CD4-positive, alpha-beta T cell (primary cell): Measurements from ENCODE around the gene CTNNBIP1. TPM values are rescaled to one million over a fixed set of nuclear protein-coding genes. Genes with fewer than 3 reads are reported as not detected.

Experiments used
- ATAC-seq: fragments of 200-7000 bp; cut with Tn5 transposase; one replicate; pipeline ENCODE4 v1.10.0; 2022; ENCODE audit warnings: mild to moderate bottlenecking; ENCODE audit not compliant: poor library complexity
- CTCF ChIA-PET: fragments of 350-600 bp; sonication (Branson Sonifier 250); formaldehyde crosslinking; loops from one replicate; lab custom pipeline; 2021; ENCODE audit warnings: antibody characterized with exemption, inconsistent platforms; lab: Charles Lee
- POLR2A ChIA-PET: fragments of 350-600 bp; sonication (Branson Sonifier 250); formaldehyde crosslinking; loops from one replicate; lab custom pipeline; 2021; ENCODE audit warnings: antibody characterized with exemption, inconsistent platforms; lab: Charles Lee
- DNase-seq, 14 experiments: peaks; one replicate each; pipeline ENCODE4 v3.0.0-alpha.2; 2013 to 2020; ENCODE audit warnings: mixed read lengths in 2 of 14
- H3K27ac ChIP-seq, 2 donors: one replicate each; pipeline versions ENCODE4 v1.5.1 to v1.7.0; 2013; ENCODE audit warnings: low read length in 2 of 2, low read depth in 1 of 2, mild to moderate bottlenecking in 1 of 2
- H3K27me3 ChIP-seq, 2 experiments: 1 replicate in 1 of 2; 2 replicates in 1 of 2; pipeline versions ENCODE4 v1.6.1 to v1.7.0; 2013; ENCODE audit warnings: low read length in 2 of 2, control low read depth in 1 of 2, mild to moderate bottlenecking in 1 of 2, moderate library complexity in 1 of 2; ENCODE audit not compliant: insufficient read depth in 2 of 2, control insufficient read depth in 1 of 2
- H3K36me3 ChIP-seq: one replicate; pipeline ENCODE4 v1.6.1; 2013; ENCODE audit warnings: low read length, control low read depth; ENCODE audit not compliant: insufficient read depth
- H3K4me1 ChIP-seq: one replicate; pipeline ENCODE4 v1.6.1; 2013; ENCODE audit warnings: low read length, control low read depth; ENCODE audit not compliant: insufficient read depth
- H3K4me3 ChIP-seq: one replicate; pipeline ENCODE4 v1.5.1; 2013; ENCODE audit warnings: mild to moderate bottlenecking, low read length, moderate library complexity
- H3K9me3 ChIP-seq, 2 experiments: 1 replicate in 1 of 2; 2 replicates in 1 of 2; pipeline versions ENCODE4 v1.6.1 to v1.7.0; 2013; ENCODE audit warnings: low read length in 2 of 2, mild to moderate bottlenecking in 2 of 2, control low read depth in 1 of 2, moderate library complexity in 1 of 2; ENCODE audit not compliant: control insufficient read depth in 1 of 2, insufficient read depth in 1 of 2
- H3K27ac Mint-ChIP-seq: one replicate; pipeline ENCODE4 v1.8.0; 2020; ENCODE audit warnings: mixed read lengths
- H3K27me3 Mint-ChIP-seq: one replicate; pipeline ENCODE4 v1.8.0; 2021; ENCODE audit warnings: mixed read lengths
- H3K36me3 Mint-ChIP-seq: one replicate; pipeline ENCODE4 v1.8.0; 2021; ENCODE audit warnings: low read depth, mixed read lengths
- H3K4me1 Mint-ChIP-seq: one replicate; pipeline ENCODE4 v1.8.0; 2021; ENCODE audit warnings: low read depth, mixed read lengths
- H3K4me3 Mint-ChIP-seq: one replicate; pipeline ENCODE4 v1.8.0; 2020; ENCODE audit warnings: mild to moderate bottlenecking, mixed read lengths
- H3K9me3 Mint-ChIP-seq: one replicate; pipeline ENCODE4 v1.8.0; 2020; ENCODE audit warnings: mixed read lengths
- intact Hi-C, 2 experiments: fragments of 100-400 bp; cut with DNase I in 1 of 2; cut with micrococcal nuclease in 1 of 2; formaldehyde crosslinking; loops; one replicate each; pipeline versions ENCODE4 v1.15.1 to v1.9.0; 2023 to 2025; cut with DNase I, micrococcal nuclease
- total RNA-seq, 174 experiments: library from RNA in 2 of 174; stranded (reverse) in 2 of 174; gene quantifications; one replicate each; pipeline ENCODE4 v1.2.3 and lab custom pipeline; 2021 to 2026
- TF ChIP-seq, protein P1 (sequence below): fragments of 200-600 bp; IDR thresholded peaks from one replicate; pipeline ENCODE4 v1.8.0; 2022; ENCODE audit warnings: antibody characterized with exemption, mild to moderate bottlenecking

CTNNBIP1 gene
- total RNA-seq, 2 experiments from 2014 or later: 6.6 to 6.8 TPM

DNA sequence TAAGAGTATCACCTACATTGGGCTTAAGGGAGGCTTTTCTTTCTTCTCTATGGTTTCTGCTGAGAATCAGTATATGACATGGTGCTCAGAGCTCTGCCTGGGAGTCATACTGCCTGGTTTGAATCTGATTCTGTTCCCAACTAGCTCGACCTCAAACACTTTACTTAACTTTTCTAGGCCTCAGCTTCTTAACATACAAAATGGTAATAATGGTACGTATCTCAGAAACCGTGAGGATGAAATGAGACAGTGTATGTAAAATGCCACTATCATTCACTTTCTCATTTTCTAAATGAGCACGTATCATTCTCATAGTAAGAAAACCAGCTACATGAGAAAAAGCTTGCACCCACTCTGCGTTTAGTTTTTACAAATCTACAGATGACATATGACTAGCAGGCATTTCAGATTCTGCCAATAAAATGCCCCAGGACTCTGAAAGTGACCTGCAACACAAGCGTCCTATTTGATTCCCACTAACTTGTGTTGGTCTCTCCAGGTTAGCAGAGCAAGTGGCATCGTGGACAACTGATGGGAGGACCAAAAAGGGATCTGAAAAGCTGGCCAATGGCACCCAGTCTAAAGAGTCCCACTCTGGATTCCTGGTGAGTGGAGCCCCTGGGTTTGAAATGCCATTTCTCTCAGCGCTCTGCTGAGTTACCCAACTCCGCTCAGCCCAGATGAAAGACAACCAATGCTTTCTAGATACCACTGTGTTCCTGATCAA, 6.1 kb downstream of the CTNNBIP1 start:
- ChIA-PET CTCF (interaction anchor here (1.2 kb wide), 1 partner anchor 9 kb away, joined by 3 read pairs; no protein-coding TSS in a partner anchor), POLR2A (no interaction called here)
- Mint-ChIP-seq H3K9me3 (no peaks in the 10 kb centered on the region), H3K27ac (no peak overlapping the region), H3K27me3 (no peaks in the 10 kb centered on the region), H3K4me3 (no peak overlapping the region), H3K4me1 (peaks cover 22% of the 10 kb centered on the region), H3K36me3 (no peaks in the 10 kb centered on the region)
- TF ChIP-seq, protein P1, sequence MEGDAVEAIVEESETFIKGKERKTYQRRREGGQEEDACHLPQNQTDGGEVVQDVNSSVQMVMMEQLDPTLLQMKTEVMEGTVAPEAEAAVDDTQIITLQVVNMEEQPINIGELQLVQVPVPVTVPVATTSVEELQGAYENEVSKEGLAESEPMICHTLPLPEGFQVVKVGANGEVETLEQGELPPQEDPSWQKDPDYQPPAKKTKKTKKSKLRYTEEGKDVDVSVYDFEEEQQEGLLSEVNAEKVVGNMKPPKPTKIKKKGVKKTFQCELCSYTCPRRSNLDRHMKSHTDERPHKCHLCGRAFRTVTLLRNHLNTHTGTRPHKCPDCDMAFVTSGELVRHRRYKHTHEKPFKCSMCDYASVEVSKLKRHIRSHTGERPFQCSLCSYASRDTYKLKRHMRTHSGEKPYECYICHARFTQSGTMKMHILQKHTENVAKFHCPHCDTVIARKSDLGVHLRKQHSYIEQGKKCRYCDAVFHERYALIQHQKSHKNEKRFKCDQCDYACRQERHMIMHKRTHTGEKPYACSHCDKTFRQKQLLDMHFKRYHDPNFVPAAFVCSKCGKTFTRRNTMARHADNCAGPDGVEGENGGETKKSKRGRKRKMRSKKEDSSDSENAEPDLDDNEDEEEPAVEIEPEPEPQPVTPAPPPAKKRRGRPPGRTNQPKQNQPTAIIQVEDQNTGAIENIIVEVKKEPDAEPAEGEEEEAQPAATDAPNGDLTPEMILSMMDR: no peak
- no peak for DNase-seq
- no peak for ATAC-seq
- H3K36me3 ChIP-seq: no peaks in the 10 kb centered on the region
- no peaks in the 10 kb centered on the region for H3K9me3 ChIP-seq
- H3K27me3 ChIP-seq: no peaks in the 10 kb centered on the region
- peaks cover 13% of the 10 kb centered on the region for H3K4me1 ChIP-seq
- intact Hi-C loops: no loop called here
- H3K27ac ChIP-seq: no peak overlapping the region
- no peak overlapping the region for H3K4me3 ChIP-seq

DNA sequence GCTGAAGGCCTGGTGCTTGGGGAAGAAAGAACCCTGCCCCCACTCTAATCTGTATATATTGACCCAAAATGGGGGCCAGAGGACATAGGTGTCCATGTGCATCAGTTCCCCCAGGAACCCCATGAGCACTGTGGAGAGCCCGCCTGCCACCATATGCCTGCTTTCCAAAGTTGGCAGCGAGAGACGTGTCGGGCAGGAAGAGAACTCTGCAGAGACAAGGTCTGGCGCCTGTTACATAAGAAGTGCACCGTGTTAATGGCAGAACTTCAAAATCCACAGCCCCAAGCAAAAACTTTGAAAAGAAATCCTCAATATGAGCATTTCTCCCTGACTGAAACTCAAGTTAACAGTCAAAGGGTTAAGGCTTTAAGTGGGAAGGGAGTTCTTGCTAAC, 8.0 kb downstream of the CTNNBIP1 start:
- no peaks in the 10 kb centered on the region for H3K9me3 ChIP-seq
- POLR2A ChIA-PET: no interaction called here
- Mint-ChIP-seq H3K9me3 (no peaks in the 10 kb centered on the region), H3K4me3 (no peak overlapping the region), H3K27ac (no peak overlapping the region), H3K36me3 (no peaks in the 10 kb centered on the region), H3K4me1 (peaks cover 12% of the 10 kb centered on the region), H3K27me3 (no peaks in the 10 kb centered on the region)
- intact Hi-C loops: no loop called here
- ATAC-seq (no peak), DNase-seq (no peak)
- H3K27ac ChIP-seq: no peak overlapping the region
- CTCF ChIA-PET: no interaction called here
- no peak overlapping the region for H3K4me3 ChIP-seq
- H3K36me3 ChIP-seq: no peaks in the 10 kb centered on the region
- peaks cover 8% of the 10 kb centered on the region for H3K4me1 ChIP-seq
- H3K27me3 ChIP-seq: no peaks in the 10 kb centered on the region
- TF ChIP-seq, protein P1: no peak

DNA sequence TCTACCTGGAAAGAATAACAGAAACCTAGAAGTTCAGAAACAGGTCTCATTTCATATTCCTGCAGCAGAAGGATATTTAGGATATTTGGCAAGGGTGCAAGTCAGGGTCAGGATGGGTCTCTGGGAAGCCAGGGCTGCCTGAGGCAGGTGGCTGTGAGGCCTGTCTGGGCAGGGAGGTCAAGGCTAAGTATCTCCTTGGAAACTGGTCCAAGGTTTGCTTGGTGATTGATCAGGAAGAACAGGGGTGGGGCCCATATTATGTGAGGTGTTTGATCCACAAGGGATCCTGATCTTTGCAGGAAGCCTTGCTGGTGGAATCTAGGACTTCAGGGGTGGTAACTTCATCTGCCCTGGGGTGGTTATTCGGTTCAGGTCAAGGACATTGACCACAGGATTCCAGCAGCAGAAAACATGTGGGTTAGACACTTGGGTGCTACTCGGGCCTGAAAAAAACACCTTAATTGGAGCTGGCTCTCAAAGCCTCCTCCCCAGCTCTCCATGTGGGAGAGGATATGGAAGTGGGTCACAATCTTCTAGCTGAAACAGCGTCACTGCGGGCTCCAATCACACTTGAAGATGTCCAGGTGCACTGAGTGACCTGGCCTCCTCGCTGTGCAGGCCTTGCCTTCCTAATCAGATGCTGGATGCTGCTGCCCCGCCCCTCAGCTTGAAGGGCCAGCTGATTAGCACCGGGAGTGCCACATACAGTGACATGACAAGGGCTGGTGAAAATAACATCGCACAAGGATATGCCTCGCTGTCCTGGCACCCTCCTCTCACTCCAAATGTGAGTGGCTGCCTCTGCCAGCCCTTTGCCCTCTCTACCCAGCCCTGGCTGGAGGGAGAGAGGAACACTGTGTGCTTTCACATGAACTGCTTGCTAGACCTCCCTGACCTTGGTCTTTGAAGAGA, 8.7 kb downstream of the CTNNBIP1 start:
- ChIA-PET CTCF (no interaction called here), POLR2A (no interaction called here)
- H3K36me3 Mint-ChIP-seq: no peaks in the 10 kb centered on the region
- H3K27ac Mint-ChIP-seq: no peak overlapping the region
- intact Hi-C loops: no loop called here
- Histone ChIP-seq H3K4me3 (no peak overlapping the region), H3K36me3 (no peaks in the 10 kb centered on the region), H3K27ac (no peak overlapping the region), H3K4me1 (peaks cover 8% of the 10 kb centered on the region), H3K9me3 (no peaks in the 10 kb centered on the region), H3K27me3 (no peaks in the 10 kb centered on the region)
- no peaks in the 10 kb centered on the region for H3K27me3 Mint-ChIP-seq
- peaks cover 12% of the 10 kb centered on the region for H3K4me1 Mint-ChIP-seq
- no peak for DNase-seq
- ATAC-seq: no peak
- TF ChIP-seq, protein P1: no peak
- H3K4me3 Mint-ChIP-seq: no peak overlapping the region
- H3K9me3 Mint-ChIP-seq: no peaks in the 10 kb centered on the region
